Measurements from ENCODE around the gene TPX2. TPM values are rescaled to one million over a fixed set of nuclear protein-coding genes. Genes with fewer than 3 reads are reported as not detected.

TPX2 gene, protein sequence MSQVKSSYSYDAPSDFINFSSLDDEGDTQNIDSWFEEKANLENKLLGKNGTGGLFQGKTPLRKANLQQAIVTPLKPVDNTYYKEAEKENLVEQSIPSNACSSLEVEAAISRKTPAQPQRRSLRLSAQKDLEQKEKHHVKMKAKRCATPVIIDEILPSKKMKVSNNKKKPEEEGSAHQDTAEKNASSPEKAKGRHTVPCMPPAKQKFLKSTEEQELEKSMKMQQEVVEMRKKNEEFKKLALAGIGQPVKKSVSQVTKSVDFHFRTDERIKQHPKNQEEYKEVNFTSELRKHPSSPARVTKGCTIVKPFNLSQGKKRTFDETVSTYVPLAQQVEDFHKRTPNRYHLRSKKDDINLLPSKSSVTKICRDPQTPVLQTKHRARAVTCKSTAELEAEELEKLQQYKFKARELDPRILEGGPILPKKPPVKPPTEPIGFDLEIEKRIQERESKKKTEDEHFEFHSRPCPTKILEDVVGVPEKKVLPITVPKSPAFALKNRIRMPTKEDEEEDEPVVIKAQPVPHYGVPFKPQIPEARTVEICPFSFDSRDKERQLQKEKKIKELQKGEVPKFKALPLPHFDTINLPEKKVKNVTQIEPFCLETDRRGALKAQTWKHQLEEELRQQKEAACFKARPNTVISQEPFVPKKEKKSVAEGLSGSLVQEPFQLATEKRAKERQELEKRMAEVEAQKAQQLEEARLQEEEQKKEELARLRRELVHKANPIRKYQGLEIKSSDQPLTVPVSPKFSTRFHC
- 79.9 and 84.3 TPM in 2 replicates for total RNA-seq

DNA sequence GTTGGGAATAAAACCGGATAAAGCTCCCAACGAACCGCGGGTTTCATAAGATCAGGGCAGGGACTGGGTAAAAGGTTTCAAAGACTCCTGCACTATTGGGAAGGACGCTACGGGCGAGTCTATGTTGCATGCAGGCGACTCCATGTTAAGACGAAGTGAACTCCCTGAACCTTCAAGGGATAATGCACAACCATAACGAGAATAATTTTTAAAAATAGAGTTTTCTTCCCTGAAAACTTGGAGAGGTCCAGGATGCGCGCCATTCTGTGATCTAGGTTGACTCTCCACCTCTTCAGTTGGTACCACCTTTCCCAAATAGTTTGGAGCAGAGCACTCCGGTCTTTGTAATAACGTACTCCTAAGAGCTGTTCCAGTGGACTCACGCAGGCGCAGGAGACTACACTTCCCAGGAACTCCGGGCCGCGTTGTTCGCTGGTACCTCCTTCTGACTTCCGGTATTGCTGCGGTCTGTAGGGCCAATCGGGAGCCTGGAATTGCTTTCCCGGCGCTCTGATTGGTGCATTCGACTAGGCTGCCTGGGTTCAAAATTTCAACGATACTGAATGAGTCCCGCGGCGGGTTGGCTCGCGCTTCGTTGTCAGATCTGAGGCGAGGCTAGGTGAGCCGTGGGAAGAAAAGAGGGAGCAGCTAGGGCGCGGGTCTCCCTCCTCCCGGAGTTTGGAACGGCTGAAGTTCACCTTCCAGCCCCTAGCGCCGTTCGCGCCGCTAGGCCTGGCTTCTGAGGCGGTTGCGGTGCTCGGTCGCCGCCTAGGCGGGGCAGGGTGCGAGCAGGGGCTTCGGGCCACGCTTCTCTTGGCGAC, at the start of gene TPX2:
TSS of gene TPX2 (plus strand) at position 562 of the 821 bp plus-strand sequence. CDS start 18,187 bp downstream, outside the sequence.
- intact Hi-C loops (cut with micrococcal nuclease): loop anchor here (1.0 to 5.0 kb wide), 5 partner anchors 16 to 167 kb away; no protein-coding TSS in a partner anchor

DNA sequence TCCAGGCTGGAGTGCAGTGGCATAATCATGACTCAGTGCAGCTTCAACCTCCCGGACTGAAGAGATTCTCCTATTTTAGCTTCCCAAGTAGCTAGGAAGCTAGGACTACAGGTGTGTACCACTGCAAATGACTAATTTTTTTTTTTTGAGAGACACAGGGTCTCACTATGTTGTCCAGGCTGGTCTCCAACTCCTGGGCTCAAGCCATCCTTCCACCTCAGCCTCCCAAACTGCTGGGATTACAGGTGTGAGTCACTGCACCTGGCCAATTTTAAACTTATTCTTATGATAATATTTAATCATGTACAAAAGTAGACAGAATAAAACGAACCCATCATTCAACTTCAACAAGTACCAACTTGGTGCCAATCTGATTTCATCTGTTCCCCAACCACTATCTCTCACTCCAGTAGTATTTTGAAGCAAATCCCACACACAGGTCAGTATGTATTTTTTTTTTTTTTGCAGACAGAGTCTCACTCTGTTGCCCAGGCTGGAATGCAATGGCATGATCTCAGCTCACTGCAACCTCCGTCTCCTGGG, 48.9 kb upstream of the TPX2 start:
- intact Hi-C loops (cut with micrococcal nuclease): no loop called here

DNA sequence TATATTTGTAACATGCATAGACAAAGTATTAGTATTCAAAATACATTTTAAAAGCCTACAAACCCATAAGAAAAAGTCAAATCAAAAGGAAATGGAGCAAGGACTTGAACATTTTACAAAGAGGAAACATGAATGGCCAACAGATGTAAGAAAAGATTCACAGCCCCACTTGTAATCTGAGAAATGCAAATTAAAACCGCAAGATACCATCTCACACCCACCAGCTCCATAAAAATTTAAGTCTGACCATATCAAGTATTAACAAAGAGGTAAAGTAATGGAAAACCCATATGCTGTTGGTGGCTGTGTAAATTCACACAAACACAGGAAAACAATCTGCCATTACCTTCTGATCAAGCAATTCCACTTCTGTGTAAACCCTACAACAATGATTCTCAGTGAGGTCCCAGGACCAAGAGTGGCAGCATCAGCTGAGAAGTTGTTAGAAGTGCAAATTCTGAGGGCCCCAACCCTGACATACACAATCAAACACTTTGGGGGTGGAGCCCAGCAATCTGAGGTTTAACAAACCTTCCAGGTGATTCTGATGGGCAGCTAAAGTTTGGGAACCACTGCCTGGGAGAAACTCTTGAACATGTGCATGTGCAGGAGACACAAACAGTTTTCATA, 47.3 kb upstream of the TPX2 start:
- intact Hi-C loops (cut with micrococcal nuclease): no loop called here

DNA sequence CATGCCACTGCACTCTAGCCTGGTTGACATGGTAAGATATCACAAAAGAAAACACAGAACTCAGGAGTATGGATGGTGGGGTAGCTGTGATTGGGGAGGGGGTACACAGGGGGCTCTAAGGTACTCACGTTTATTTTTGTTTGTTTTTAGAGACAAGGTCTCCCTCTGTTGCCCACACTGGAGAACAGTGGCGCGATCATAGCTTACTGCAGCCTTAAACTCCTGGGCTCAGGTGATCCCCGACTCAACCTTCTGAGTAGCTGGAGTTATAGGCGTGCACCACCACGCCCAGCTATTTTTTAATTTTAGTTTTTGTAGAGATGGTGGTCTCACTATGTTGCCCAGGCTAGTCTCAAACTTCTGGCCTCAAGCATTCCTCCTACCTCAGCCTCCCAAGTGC, 45.7 kb upstream of the TPX2 start:
- intact Hi-C loops (cut with micrococcal nuclease): no loop called here

DNA sequence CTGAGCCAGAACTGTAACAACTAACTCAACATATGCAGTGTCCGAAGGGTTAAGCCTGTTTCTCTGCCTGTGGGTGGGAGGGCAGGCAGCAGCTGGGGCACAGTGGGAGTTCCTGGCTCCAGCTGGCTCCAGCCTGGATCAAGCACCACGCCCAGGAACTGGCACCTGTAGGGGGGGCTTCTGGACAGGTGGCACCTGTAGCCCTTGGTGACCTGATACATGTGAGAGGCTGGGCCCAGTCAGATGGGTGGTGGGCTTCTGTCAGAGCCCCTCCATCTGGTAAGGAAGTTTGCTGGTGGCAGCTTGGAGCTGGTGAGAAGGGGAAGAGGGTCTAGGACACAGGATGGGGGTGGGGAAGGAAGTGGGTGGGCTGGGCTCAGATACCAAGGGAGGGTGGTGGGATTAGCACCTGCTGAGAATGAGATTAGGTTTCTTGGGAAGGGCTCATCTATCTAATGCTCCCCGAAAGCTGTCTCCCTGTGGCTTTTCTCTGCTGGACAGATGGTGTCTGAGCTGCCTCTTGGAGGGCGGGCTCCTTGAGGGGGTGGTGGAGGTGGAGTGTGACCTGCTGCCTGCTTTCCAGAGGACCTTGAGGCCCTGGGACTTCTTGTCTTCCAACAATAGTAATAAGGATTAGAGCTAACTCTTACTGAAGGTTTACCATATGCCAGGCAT, 45.0 kb upstream of the TPX2 start:
- intact Hi-C loops (cut with micrococcal nuclease): loop anchor here (2.0 kb wide), 1 partner anchor 17 kb away; no protein-coding TSS in a partner anchor

DNA sequence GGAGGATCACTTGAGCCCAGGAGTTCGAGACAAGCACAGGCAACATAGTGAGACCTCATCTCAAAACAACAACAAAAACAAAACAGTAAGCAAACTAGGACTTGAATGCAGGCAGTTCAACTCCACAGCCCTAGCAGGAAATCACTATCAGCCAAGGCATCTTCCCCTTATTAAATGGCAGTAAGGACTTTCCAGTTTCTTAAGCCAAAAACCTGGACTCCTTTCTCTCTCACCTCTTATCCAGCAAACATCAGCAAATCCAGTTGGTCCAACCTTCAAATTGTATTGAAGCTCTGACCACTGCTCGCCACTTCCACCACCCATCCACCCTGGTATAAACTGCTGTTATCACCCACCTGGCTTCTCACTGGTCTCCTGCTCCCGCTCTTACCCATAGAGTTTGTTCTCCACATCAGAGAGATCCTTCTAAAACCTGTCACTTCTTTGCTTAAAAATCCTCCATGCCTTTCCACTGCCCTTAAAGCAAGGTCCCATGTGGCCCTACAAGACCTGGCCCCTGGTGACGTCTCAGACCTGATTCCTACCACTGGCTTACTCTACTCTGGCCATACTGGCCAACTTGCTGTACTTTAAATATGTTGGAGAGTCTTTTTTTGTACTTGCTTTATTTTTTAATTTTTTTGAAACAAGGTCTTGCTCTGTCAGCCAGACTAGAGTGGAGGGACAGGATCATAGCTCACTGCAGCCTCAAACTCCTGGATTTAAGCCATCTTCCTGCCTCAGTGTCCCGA, 44.1 kb upstream of the TPX2 start:
- intact Hi-C loops (cut with micrococcal nuclease): loop anchor here (2.0 kb wide), 1 partner anchor 16 kb away; no protein-coding TSS in a partner anchor

DNA sequence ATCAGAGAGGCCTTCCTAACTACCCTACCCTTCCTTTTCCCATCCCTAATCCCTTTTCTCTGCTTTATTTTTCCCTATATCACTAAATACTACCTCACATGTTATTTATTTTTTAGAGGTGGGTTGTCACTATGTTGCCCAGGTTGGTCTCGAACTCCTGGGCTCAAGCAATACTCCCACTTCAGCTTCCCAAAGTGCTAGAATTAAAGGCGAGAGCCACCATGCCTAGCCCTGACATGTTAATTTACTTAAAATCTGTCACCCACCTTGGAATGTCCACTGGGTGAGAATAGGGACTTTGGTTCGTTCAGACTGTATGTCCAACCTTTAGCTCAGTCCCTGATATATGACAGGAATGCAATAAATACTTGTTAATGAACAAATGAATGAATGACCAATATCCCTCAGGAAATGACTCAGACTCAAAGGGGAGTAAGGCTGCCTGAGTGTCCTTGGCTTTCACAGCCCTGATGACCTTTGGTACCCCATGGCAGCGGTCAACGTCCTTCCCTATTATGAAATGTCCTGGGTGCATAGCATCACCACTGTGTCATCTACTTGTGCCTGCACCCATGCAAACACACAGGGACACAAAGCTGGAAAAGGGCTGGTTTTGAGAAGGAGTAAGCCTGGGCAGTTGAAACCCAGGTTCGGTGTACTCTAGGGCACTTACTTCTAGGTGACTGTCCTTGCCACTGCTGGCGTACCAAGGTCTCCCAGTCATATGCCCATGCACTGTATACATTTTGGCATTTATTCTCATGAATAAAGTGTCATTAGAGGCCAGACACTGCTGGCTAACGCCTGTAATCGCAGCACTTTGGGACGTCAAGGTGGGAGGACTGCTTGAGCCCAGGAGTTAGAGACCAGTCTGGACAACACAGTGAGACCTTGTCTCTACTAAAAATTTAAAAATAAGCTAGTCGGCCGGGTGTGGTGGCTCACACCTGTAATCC, 43.0 kb upstream of the TPX2 start:
- intact Hi-C loops (cut with micrococcal nuclease): loop anchor here (2.0 kb wide), 1 partner anchor 15 kb away; no protein-coding TSS in a partner anchor

DNA sequence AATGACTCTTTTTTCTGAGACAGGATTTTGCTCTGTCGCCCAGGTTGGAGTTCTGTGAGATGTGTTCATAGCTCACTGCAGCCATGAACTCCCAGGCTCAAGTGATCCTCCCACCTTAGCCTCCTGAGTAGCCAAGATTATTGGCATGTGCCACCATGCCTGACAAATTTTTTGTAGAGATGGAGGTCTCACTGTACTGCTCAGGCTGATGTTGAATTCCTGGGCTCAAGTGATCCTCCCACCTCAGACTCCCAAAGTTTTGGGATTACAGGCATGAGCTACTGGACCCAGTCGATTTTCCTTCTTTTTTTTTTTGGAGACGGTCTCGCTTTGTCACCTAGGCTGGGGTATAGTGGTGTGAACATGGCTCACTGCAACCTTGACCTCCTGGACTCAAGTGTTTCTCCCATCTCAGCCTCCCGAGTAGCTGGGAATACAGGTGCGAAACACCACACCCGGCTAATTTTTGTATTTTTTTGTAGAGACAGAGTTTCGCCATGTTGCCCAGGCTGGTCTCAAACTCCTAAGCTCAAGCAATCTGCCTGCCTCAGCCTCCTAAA, 40.8 kb upstream of the TPX2 start:
- intact Hi-C loops (cut with micrococcal nuclease): no loop called here

DNA sequence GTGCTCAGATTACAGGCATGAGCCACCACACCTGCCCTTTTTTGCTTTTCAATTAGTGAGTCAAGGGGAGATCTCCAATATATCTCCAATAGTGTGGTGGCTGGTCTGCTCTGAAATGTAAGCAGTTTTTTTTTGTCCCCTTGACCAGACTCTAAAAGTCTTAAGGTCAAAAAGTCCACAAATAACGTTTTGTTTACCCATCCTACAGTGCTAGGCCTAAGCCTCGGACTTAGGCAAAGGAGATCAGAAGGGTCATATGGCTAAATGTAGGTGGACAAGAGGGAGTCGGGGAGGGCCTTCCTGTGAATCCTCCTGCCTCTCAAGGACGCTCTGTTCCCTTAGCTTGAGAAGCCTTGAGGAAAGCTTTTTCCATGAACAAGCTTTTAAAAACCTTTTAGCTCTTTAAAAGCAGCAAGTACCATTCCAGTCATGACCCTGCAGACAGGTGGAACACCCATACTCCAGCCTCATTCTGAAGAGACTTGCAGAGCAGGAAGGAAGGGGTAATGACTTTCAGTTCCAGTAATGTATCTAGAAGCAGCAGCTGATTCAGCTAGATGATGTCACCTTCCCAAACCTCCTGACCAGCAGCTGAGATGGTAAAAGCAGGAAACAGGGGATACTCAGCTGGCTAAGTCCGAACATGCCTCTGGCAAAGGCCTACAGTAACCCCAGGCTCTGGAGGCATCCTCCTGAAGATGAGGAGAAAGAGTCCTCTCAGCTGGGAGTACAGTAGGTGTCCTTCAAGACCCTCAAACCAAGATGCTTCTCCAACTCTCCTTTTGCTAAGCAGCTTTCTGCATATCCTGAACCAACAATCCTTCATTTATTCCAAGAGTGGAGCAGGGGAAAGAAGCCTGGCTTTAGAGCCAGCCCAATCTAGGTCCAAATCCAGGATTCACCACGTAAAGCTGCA, 40.0 kb upstream of the TPX2 start:
- intact Hi-C loops (cut with micrococcal nuclease): loop anchor here (1.0 kb wide), 3 partner anchors 11 to 24 kb away; no protein-coding TSS in a partner anchor

DNA sequence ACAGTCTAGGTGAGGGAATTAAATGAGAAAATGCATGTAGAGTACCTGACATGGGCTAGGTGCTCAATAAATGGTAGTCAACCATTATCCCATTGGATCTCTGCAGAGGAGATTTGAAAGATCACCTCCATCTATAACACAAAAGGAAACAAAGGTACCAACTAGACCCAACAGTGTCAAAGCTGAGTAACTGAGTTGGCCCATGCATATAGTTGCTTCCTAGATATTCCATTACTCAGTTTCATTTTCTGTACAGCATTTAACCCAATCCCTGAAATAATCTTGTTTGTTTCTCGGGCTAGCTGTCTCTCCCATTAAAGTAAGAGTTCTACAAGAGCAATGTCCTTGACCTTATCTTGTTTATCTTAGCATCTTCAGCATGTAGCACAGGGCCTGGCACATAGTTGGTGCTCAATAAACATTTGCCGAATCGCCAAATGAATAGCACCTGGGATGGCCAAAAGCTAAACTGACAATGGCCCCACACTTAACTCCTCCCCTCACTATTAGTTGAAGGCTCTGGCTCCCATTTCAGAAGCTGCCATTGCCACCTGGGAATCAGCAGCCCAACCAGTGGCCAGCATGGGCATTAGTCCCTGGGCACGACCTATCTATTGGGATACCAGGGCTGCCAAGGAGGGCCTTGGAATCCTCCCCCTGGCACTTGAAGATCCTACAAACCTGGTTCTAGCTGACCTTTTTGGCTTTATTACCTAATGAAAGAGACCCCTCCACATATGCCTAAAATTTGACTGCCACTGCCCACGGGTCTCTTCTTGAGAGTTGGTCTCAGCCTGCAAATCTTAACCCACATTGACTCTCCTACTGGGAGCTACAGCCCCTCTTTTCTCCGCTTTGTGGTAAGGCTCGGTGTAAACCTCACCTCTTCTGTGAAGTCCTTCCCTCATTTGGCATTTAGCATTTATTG, 39.0 kb upstream of the TPX2 start:
- intact Hi-C loops (cut with micrococcal nuclease): loop anchor here (1.0 kb wide), 3 partner anchors 10 to 25 kb away; no protein-coding TSS in a partner anchor

DNA sequence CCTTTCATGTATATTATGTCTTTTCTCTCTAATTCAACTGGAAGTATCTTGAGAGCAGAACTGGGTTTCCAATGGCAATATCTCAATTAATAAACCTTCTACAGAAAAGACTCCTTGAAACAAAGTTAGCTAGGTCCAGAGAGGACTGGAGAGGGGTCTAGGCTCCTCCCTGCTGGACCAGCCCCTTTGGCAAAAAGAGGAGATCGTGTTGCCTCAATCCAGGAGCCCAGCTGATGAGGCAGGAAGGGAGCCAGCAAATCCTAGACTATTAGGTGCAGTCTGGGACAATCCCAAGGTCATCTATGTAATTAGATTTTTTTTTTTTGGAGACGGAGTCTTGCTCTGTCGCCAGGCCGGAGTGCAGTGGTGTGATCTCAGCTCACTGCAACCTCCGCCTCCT, 38.3 kb upstream of the TPX2 start:
- intact Hi-C loops (cut with micrococcal nuclease): no loop called here

DNA sequence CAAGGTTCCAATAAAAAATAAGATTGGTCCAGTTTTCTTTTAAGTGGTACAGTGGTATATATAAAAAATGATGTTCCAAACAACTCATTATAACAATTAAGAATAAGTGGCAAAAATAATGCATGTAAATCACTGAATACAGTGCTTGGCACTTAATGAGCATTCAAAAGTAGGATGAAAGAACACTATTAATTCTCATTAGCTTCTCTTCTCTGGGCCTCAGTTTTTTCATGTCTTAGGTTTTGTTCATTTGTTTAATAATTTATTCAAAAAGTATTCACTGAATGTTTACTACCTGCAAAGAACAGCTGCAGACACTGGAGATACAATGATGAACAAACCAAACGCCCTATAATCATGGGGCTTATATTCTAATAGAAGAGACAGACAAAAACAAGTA, 37.5 kb upstream of the TPX2 start:
- intact Hi-C loops (cut with micrococcal nuclease): no loop called here

DNA sequence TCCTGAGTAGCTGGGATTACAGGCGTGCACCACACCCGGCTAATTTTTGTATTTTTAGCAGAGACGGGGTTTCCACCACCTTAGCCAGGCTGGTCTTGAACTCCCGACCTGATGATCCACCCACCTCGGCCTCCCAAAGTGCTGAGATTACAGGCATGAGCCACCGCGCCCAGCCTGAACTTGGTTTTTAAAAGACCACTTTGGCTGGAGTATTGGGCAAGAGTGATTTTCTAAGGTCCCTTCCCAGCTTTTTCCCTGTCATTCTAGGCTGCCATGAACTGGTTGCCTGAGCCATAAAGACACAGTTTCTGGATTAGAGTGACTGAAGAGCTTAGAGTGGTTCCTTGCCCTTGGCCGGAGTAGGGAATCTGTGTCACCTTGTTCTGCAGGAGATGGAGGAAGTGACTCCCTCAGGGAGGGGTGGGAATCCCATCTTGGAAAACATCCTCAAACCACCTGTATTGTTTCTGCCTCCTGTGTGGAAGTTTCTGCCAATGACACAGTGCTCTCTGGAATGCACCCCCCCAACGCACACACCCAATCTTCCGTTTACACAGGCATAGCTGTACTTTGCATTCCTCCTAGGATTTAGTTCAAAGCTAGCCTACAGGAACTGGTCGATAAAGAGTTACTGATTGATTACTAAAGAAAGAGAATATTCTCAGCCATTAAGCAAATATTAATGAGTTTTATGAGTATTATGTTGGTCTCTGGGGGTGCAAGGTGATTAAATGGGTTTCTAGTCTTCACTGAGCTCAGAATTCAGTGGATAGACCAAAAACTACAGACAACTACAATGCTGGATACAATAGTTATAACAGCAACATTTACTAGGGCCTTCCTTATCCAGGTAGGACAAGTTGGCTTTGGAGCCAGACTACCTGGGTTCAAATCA, 34.6 kb upstream of the TPX2 start:
- intact Hi-C loops (cut with micrococcal nuclease): no loop called here

DNA sequence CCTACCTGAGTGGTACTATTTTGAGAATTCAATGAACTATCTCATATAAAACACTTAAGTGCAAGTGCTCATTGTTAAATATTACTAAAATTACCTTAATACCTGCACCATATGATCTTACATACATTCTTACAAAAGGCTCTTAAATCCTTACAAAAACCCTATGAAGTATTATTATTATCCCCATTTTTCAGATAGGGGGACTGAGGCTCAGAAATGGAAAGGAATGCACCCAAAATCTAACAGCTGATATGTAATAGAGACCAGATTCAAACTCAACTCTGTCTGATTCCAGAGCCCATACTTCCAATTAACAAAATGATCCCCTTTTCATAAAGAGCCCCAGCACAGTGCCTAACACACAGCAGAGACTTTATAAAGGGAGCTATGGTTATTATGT, 33.9 kb upstream of the TPX2 start:
- intact Hi-C loops (cut with micrococcal nuclease): no loop called here

Measured in T-helper 1 cell treated with Interleukin-12 subunit alpha and Interleukin-12 subunit beta and Interleukin-4 antibody, amounts not matched to agents 30 ng/mL and 1 ng/mL, for 36 hours (primary cell).